H1 (cell line): ENCODE measurements around the gene ADAMTS4. TPM values are rescaled to one million over a fixed set of nuclear protein-coding genes. Genes with fewer than 3 reads are reported as not detected.
A peak's percentile ranks its signal among the peaks of the same experiment; 100 is the strongest.

ENCODE experiments used
- ATF2 ChIP-seq: IDR thresholded peaks from 2 replicates; pipeline ENCODE4 v1.6.1; 2012; ENCODE audit warnings: low read length, inconsistent platforms
- CBX5 ChIP-seq: fragments of 300-800, 300-1000 bp; sonication (generic); IDR thresholded peaks from 2 replicates; pipeline ENCODE4 v1.7.1; 2016; ENCODE audit warnings: antibody characterized with exemption, low read length, low read depth
- CREB1 ChIP-seq: IDR thresholded peaks from 2 replicates; pipeline ENCODE4 v1.6.1; 2012; ENCODE audit warnings: inconsistent platforms
- CTCF ChIP-seq, 3 experiments: IDR thresholded peaks; 1 replicate in 2 of 3; 2 replicates in 1 of 3; pipeline versions ENCODE4 v1.5.1 to v1.6.1; 2011; ENCODE audit warnings: low read length in 3 of 3, mild to moderate bottlenecking in 3 of 3, inconsistent platforms in 2 of 3, low read depth in 1 of 3, moderate library complexity in 1 of 3; ENCODE audit not compliant: insufficient read depth in 1 of 3; ENCODE audit errors: control extremely low read depth in 1 of 3
- EGR1 ChIP-seq: IDR thresholded peaks from 2 replicates; pipeline ENCODE4 v1.6.1; 2011; ENCODE audit warnings: low read depth, low read length, borderline replicate concordance
- JUND ChIP-seq: IDR thresholded peaks from 2 replicates; pipeline ENCODE4 v1.6.1; 2011; ENCODE audit warnings: mild to moderate bottlenecking, improper control_type of control experiment, low read length
- NANOG ChIP-seq: IDR thresholded peaks from 2 replicates; pipeline ENCODE4 v1.6.1; 2011; ENCODE audit warnings: low read length, low read depth, mild to moderate bottlenecking, inconsistent platforms; ENCODE audit not compliant: insufficient read depth, poor library complexity, severe bottlenecking
- RXRA ChIP-seq: IDR thresholded peaks from 2 replicates; pipeline ENCODE4 v1.6.1; 2011; ENCODE audit warnings: low read depth, mild to moderate bottlenecking, low read length, moderate library complexity; ENCODE audit not compliant: insufficient read depth
- SP4 ChIP-seq: IDR thresholded peaks from 2 replicates; pipeline ENCODE4 v1.6.1; 2012; ENCODE audit warnings: low read length, inconsistent platforms
- TBP ChIP-seq: IDR thresholded peaks from 2 replicates; pipeline ENCODE4 v1.6.1; 2011; ENCODE audit warnings: low read depth, low read length, improper control_type of control experiment
- polyA plus RNA-seq, 7 experiments: library from polyadenylated mRNA; depleted of rRNA in 3 of 7; stranded (reverse) in 5 of 7; unstranded in 2 of 7; fragments of >200 nt in 5 of 7; fragments of 200-250 nt in 2 of 7; gene quantifications; 1 replicate in 5 of 7; 2 replicates in 1 of 7; 4 replicates in 1 of 7; pipeline versions ENCODE4 v1.2.1 to v1.2.3, GENCODE V29; 2011 to 2013; ENCODE audit warnings: missing spikeins in 2 of 7, mixed read lengths in 2 of 7
- total RNA-seq: library from RNA; stranded (reverse); fragmentation: NEBNext Ultra II Directional; extraction: Animal tissue kit (Norgen Biotek cat#: 25700); gene quantifications from 2 replicates; pipeline ENCODE4 v1.2.1, GENCODE V29; 2021

The ADAMTS4 gene
- total and polyA plus RNA-seq, 2 of the 8 experiments (the other 6 are each of a cell fraction or from before 2014, with no cell fraction given): 4.6 to 7.2 TPM

GRCh38 chr1:161201836-161202712, 3.2 kb upstream of the ADAMTS4 start, which contains the start of gene NDUFS2 (continued):
- TF ChIP-seq SP4 (peak; percentile 74; the same call in 1 of the 2 replicates), ATF2 (no peak), EGR1 (no peak), CBX5 (no peak), NANOG (no peak), TBP (peak; percentile 94), CTCF (IDR thresholded peaks at IDR 0.05; ENCODE audit: control extremely low read depth in 1 of 3, insufficient read depth in 1 of 3, low read depth in 1 of 3, low read length in 3 of 3) (peak; percentile 31 to 62 (median 49)), CREB1 (peak; percentile 80), RXRA (no peak), JUND (no peak)
